Endothelial cell of umbilical vein (primary cell): ENCODE data around the gene ZNF132.

Source experiments
- EZH2 ChIP-seq: IDR thresholded peaks from 2 replicates; pipeline ENCODE4 v1.6.1; 2012; ENCODE audit warnings: borderline replicate concordance, low read depth, mild to moderate bottlenecking, moderate library complexity, low read length, inconsistent platforms; ENCODE audit not compliant: severe bottlenecking
- FOS ChIP-seq: IDR thresholded peaks from 2 replicates; pipeline ENCODE4 v1.6.1; 2011; ENCODE audit warnings: mild to moderate bottlenecking, low read length, moderate library complexity, borderline replicate concordance; ENCODE audit not compliant: insufficient read depth
- GATA2 ChIP-seq: IDR thresholded peaks from 2 replicates; pipeline ENCODE4 v1.7.0; 2011; ENCODE audit warnings: low read depth, mild to moderate bottlenecking, moderate library complexity, mixed read lengths, low read length; ENCODE audit not compliant: insufficient read length, insufficient read depth
- POLR2A ChIP-seq: IDR thresholded peaks from 2 replicates; pipeline ENCODE4 v1.6.1; 2012; ENCODE audit warnings: low read depth, mild to moderate bottlenecking, control low read depth, low read length
- TF ChIP-seq, protein P1 (sequence below), 2 donors: IDR thresholded peaks; 1 replicate in 1 of 2; 2 replicates in 1 of 2; pipeline ENCODE4 v1.5.1; 2011; ENCODE audit warnings: low read length in 2 of 2, mild to moderate bottlenecking in 2 of 2, moderate library complexity in 2 of 2, control low read depth in 1 of 2, inconsistent platforms in 1 of 2, low read depth in 1 of 2; ENCODE audit not compliant: insufficient read depth in 1 of 2; ENCODE audit errors: extremely low read depth in 1 of 2
- TF ChIP-seq, protein P2 (sequence below): IDR thresholded peaks from 2 replicates; pipeline ENCODE4 v1.6.1; 2011; ENCODE audit not compliant: insufficient read depth, insufficient read length

DNA sequence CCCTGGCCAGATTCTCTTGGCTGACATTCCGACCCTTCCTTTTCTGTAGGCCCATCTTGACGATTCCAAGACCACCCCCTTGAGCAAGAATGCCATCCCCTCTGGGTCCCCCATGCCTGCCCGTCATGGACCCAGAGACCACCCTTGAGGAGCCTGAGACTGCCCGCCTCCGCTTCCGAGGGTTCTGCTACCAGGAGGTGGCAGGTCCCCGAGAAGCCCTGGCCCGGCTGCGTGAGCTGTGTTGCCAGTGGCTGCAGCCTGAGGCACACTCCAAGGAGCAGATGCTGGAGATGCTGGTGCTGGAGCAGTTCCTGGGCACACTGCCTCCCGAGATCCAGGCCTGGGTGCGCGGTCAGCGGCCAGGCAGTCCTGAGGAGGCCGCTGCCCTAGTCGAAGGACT is 37.2 kb upstream of the ZNF132 start:
- TF ChIP-seq FOS (no peak), GATA2 (no peak), EZH2 (no peak), POLR2A (no peak)
- TF ChIP-seq, protein P1, sequence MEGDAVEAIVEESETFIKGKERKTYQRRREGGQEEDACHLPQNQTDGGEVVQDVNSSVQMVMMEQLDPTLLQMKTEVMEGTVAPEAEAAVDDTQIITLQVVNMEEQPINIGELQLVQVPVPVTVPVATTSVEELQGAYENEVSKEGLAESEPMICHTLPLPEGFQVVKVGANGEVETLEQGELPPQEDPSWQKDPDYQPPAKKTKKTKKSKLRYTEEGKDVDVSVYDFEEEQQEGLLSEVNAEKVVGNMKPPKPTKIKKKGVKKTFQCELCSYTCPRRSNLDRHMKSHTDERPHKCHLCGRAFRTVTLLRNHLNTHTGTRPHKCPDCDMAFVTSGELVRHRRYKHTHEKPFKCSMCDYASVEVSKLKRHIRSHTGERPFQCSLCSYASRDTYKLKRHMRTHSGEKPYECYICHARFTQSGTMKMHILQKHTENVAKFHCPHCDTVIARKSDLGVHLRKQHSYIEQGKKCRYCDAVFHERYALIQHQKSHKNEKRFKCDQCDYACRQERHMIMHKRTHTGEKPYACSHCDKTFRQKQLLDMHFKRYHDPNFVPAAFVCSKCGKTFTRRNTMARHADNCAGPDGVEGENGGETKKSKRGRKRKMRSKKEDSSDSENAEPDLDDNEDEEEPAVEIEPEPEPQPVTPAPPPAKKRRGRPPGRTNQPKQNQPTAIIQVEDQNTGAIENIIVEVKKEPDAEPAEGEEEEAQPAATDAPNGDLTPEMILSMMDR (IDR thresholded peaks at IDR 0.05; ENCODE audit: extremely low read depth in 1 of 2, insufficient read depth in 1 of 2, low read depth in 1 of 2, low read length in 2 of 2) = no peak
- TF ChIP-seq, protein P2, sequence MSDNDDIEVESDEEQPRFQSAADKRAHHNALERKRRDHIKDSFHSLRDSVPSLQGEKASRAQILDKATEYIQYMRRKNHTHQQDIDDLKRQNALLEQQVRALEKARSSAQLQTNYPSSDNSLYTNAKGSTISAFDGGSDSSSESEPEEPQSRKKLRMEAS = no peak
